ENCODE data around the gene PPAT. TPM values are rescaled to one million over a fixed set of nuclear protein-coding genes. Genes with fewer than 3 reads are reported as not detected.
"Not testable (repeated sequence)": the region's sequence is repeated elsewhere in the genome, so short reads cannot be mapped to it uniquely, and the experiment has no call there.

Gene PPAT
- polyA plus RNA-seq, 3 donors from 2014 or later, result 1.9 to 8.4 (median 6.8) TPM

- Mint-ChIP-seq H3K27ac (peak overlapping the region; percentile 95 to 99 (median 97)), H3K4me3 (peak overlapping the region; percentile 91 to 97 (median 94)), H3K27me3 (ENCODE audit: low read depth in 3 of 3) (peaks cover 6 to 13% (median 9%) of the 10 kb centered on the region in 3 donors), H3K36me3 (no peaks in the 10 kb centered on the region), H3K9me3 (no peaks in the 10 kb centered on the region), H3K4me1 (peaks cover 31 to 49% of the 10 kb centered on the region in 2 donors)
- no peak for DNase-seq
Measured at GRCh38 chr4:56388306-56388705, 47.1 kb downstream of the PPAT start.

DNA sequence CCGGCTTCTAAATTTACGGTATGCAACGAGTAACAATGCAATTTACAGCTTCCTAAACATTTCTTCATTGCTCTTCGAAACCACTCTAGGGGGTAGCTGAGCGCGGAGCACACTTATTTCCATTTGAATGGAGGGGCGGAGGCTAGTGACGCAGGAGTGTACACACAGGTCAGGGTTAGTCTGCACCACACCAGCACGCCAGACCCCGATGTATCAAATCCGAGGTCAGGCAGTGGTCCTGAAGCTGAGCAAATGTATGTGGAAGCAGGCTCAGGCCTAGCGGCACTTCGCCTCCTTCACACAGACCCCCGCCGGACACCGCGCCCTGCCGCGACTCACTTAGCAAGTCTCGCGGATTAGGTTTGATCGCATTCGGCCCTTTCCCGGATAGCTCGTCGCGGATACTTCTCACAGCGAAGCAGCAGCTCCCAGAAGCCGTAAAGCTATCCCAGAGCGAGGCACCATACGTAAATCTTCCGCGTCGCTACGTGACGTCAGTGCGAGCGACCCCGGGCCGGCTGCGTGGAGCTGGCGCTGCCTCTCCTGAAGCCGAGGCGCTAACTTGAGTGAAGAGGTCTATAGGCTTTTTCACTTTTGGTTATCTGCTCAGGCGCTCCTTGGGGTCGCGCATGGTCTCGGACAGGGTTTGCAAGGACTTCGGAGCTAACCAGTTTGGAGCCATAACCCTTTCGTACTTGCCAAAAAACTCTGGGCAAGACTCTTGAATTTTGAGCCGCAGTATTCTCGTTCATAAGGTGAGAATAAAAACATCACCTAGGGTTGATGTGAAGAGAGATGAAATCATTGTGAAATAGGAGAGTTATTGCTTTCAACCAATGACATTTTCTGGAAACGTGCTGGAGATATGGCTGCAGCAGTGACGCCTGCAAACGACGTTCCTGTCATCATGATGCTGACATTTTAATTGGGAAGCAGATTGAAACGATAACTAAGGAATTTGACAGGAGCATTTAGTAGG is 48.1 kb downstream of the PPAT start, which contains the start of gene AASDH:
AASDH (minus strand) TSS at position 469 of the 979 bp plus-strand sequence. CDS start 3,192 bp downstream, outside the sequence.
- H3K36me3 Mint-ChIP-seq, result no peaks in the 10 kb centered on the region
- peak; percentile 93 to 94 (median 94) for DNase-seq
- H3K27me3 Mint-ChIP-seq (ENCODE audit: low read depth in 3 of 3), result peaks cover 6 to 13% (median 9%) of the 10 kb centered on the region in 3 donors
- H3K27ac Mint-ChIP-seq, result peak within 1 kb of the TSS; percentile 95 to 99 (median 97)
- H3K4me3 Mint-ChIP-seq, result peak within 1 kb of the TSS; percentile 91 to 97 (median 94)
- H3K9me3 Mint-ChIP-seq, result no peaks in the 10 kb centered on the region
- H3K4me1 Mint-ChIP-seq, result peaks cover 31 to 49% of the 10 kb centered on the region in 2 donors

- Mint-ChIP-seq H3K4me1 (peaks cover 31 to 49% of the 10 kb centered on the region in 2 donors), H3K27ac (peak overlapping the region; percentile 26 to 99 (median 85)), H3K36me3 (no peaks in the 10 kb centered on the region), H3K27me3 (ENCODE audit: low read depth in 3 of 3) (peaks cover 6 to 13% (median 9%) of the 10 kb centered on the region in 3 donors), H3K4me3 (peak overlapping the region; percentile 46 to 97 (median 91)), H3K9me3 (no peaks in the 10 kb centered on the region)
- DNase-seq, result no peak
Measured at GRCh38 chr4:56386091-56386490, 49.3 kb downstream of the PPAT start.

- H3K27ac Mint-ChIP-seq, result peak overlapping the region in 1 of 6 donors; percentile 53
Measured at GRCh38 chr4:56375458-56375857, 60.0 kb downstream of the PPAT start.

GRCh38 chr4:56374956-56375355 is 60.5 kb downstream of the PPAT start:
- H3K27ac Mint-ChIP-seq, result no peak overlapping the region
- no peaks in the 10 kb centered on the region for H3K27me3 Mint-ChIP-seq (ENCODE audit: low read depth in 3 of 3)
- H3K9me3 Mint-ChIP-seq, result no peaks in the 10 kb centered on the region
- H3K4me3 Mint-ChIP-seq, result no peak overlapping the region
- H3K36me3 Mint-ChIP-seq, result peaks cover 12 to 27% (median 23%) of the 10 kb centered on the region in 3 donors
- H3K4me1 Mint-ChIP-seq, result peaks cover 0 to 3% of the 10 kb centered on the region in 2 donors
- DNase-seq, result no peak

More at GRCh38 chr4:56375458-56375857, 60.0 kb downstream of the PPAT start:
- Mint-ChIP-seq H3K4me1 (peaks cover 0 to 3% of the 10 kb centered on the region in 2 donors), H3K9me3 (no peaks in the 10 kb centered on the region), H3K36me3 (peaks cover 9 to 23% (median 22%) of the 10 kb centered on the region in 3 donors), H3K4me3 (no peak overlapping the region), H3K27me3 (ENCODE audit: low read depth in 3 of 3) (no peaks in the 10 kb centered on the region)
- DNase-seq, result no peak

DNA sequence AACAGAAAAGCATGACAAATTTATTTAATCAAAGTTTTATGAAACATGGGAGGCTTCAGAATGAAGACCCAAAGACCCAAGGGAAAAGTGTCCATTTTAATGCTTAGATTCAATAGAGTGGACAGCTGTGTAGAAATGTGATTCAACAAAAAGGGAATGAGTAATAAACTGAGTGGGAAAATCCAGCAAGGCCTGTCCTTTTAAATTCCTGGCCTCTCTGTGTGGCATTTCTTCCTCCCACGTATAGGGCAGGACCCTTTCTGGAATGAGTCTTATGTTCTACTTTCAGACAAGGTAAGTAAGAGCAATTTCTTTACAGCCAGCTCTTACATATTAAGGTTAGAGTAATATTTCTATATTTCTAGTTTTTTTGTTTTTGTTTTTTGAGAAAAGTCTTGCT is 62.6 kb downstream of the PPAT start:
- Mint-ChIP-seq H3K27me3 (ENCODE audit: low read depth in 3 of 3) (peaks cover 0 to 1% (median 0%) of the 10 kb centered on the region in 3 donors), H3K9me3 (peaks cover 0 to 1% (median 0%) of the 10 kb centered on the region in 6 donors), H3K36me3 (peaks cover 14 to 36% (median 28%) of the 10 kb centered on the region in 3 donors), H3K4me1 (peaks cover 0 to 3% of the 10 kb centered on the region in 2 donors), H3K27ac (no peak overlapping the region), H3K4me3 (no peak overlapping the region)
- DNase-seq, result no peak

GRCh38 chr4:56371426-56372220 is 63.8 kb downstream of the PPAT start:
- Mint-ChIP-seq H3K27ac (peak overlapping the region in 1 of 6 donors; percentile 7), H3K27me3 (ENCODE audit: low read depth in 3 of 3) (peaks cover 0 to 1% (median 0%) of the 10 kb centered on the region in 3 donors), H3K36me3 (peaks cover 9 to 30% (median 22%) of the 10 kb centered on the region in 3 donors), H3K4me1 (peaks cover 0 to 3% of the 10 kb centered on the region in 2 donors), H3K4me3 (no peak overlapping the region), H3K9me3 (peaks cover 0 to 1% (median 0%) of the 10 kb centered on the region in 6 donors)
- no peak for DNase-seq

DNA sequence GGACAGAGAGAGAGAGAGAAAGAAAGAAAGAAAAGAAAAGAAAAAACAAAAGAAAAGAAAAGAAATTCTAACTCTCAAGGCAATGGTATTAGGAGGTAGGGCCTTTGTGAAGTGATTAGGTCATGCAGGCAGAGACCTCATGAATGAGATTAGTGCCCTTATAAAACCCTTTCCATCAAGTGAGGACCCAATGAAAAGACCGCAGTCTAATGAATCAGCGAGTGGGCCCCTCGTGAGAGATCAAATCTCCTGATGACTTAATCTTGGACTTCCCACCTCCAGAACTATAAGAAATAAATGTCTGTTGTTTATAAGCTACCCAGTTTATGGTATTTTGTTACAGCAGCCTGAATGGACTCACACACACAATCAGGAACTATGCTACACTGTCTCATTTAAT is 65.0 kb downstream of the PPAT start:
- Mint-ChIP-seq H3K36me3 (peaks cover 9 to 28% (median 26%) of the 10 kb centered on the region in 3 donors), H3K27ac (no peak overlapping the region), H3K27me3 (ENCODE audit: low read depth in 3 of 3) (peaks cover 0 to 1% (median 1%) of the 10 kb centered on the region in 3 donors), H3K4me3 (no peak overlapping the region), H3K9me3 (peaks cover 0 to 1% (median 0%) of the 10 kb centered on the region in 6 donors), H3K4me1 (no peaks in the 10 kb centered on the region)
- no peak for DNase-seq

GRCh38 chr4:56362981-56363380 is 72.4 kb downstream of the PPAT start:
- not testable (repeated sequence) for H3K27me3 Mint-ChIP-seq (ENCODE audit: low read depth in 3 of 3); H3K4me1 Mint-ChIP-seq; H3K9me3 Mint-ChIP-seq; H3K4me3 Mint-ChIP-seq; DNase-seq; H3K27ac Mint-ChIP-seq
- peaks cover 4 to 28% (median 17%) of the 10 kb centered on the region in 3 donors for H3K36me3 Mint-ChIP-seq

- Mint-ChIP-seq H3K27ac (no peak overlapping the region), H3K4me3 (no peak overlapping the region), H3K27me3 (ENCODE audit: low read depth in 3 of 3) (no peaks in the 10 kb centered on the region), H3K4me1 (no peaks in the 10 kb centered on the region), H3K9me3 (peaks cover 0 to 3% (median 0%) of the 10 kb centered on the region in 6 donors), H3K36me3 (peaks cover 6 to 22% (median 17%) of the 10 kb centered on the region in 3 donors)
- no peak for DNase-seq
Measured at GRCh38 chr4:56360071-56360470, 75.3 kb downstream of the PPAT start.

GRCh38 chr4:56356650-56357049 is 78.8 kb downstream of the PPAT start:
- no peaks in the 10 kb centered on the region for H3K4me1 Mint-ChIP-seq
- H3K27me3 Mint-ChIP-seq (ENCODE audit: low read depth in 3 of 3), result no peaks in the 10 kb centered on the region
- no peaks in the 10 kb centered on the region for H3K9me3 Mint-ChIP-seq
- no peak overlapping the region for H3K4me3 Mint-ChIP-seq
- DNase-seq, result no peak
- H3K36me3 Mint-ChIP-seq, result peaks cover 12 to 25% (median 13%) of the 10 kb centered on the region in 3 donors
- H3K27ac Mint-ChIP-seq, result no peak overlapping the region

DNA sequence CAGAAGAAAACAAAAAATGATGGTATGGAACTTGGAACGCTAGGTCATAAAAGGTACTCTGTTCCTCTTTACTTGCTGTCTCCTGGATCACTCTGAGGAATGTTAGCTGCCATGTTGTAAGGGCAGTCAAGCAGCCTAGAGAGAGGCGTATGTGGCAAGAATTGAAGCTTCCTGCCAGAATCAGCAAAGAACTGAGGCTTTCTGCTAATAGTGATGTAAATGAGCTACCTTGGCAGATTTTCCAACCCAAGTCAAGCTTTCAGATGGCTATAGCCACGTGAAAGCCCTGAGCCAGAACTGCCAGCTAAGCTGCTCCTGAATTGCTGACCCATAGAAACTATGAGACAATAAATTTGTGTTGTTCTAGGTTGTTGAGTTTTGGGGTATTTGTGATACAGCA is 86.8 kb downstream of the PPAT start:
- DNase-seq, result no peak
- Mint-ChIP-seq H3K9me3 (no peaks in the 10 kb centered on the region), H3K27ac (no peak overlapping the region), H3K36me3 (peaks cover 8 to 34% (median 19%) of the 10 kb centered on the region in 3 donors), H3K4me3 (no peak overlapping the region), H3K4me1 (no peaks in the 10 kb centered on the region), H3K27me3 (ENCODE audit: low read depth in 3 of 3) (no peaks in the 10 kb centered on the region)

GRCh38 chr4:56345458-56345857 is 90.0 kb downstream of the PPAT start:
- H3K4me1 Mint-ChIP-seq, result no peaks in the 10 kb centered on the region
- H3K27ac Mint-ChIP-seq, result no peak overlapping the region
- H3K27me3 Mint-ChIP-seq (ENCODE audit: low read depth in 3 of 3), result no peaks in the 10 kb centered on the region

More at GRCh38 chr4:56345458-56345857, 90.0 kb downstream of the PPAT start:
- DNase-seq, result no peak
- Mint-ChIP-seq H3K4me3 (no peak overlapping the region), H3K9me3 (no peaks in the 10 kb centered on the region), H3K36me3 (peaks cover 12 to 33% (median 26%) of the 10 kb centered on the region in 3 donors)

Measured in immature natural killer cell (primary cell).